Measurements from ENCODE around the gene FTSJ3.

FTSJ3 gene

DNA sequence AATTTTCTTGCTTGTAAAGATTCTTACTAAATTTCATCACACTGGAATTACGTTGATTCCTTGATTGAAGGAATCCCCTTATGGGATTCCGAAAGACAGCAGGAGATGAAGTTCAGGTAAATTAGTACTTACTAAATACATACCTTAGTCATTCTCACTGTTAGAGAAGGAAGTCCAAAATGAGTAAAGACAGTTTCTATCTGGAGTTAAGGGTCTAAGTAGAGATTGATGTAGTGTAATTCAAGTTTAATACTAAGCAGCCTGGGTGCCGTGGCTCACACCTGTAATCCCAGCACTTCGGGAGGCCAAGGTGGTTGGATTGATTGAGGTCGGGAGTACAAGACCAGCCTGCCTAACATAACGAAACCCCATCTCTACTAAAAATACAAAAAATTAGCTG, 43.9 kb downstream of the FTSJ3 start:
- no peak for DNase-seq

DNA sequence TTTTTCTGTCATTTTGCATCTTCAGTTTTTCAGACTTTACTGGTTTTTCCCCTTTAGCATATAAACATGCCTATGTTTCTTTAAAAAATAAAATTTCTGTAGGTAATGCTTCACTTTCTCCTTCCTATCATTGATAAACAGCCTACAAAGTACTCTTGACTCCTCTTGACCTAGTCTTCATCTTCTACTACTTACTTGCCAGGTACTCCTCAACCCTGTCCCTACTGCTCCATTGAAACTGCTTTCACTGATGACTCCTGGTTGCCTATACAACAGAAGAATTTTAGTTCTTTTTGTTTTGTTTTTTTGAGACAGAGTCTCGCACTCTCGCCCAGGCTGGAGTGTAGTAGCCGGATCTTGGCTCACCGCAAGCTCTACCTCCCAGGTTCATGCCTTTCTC, 46.5 kb downstream of the FTSJ3 start:
- DNase-seq = no peak

DNA sequence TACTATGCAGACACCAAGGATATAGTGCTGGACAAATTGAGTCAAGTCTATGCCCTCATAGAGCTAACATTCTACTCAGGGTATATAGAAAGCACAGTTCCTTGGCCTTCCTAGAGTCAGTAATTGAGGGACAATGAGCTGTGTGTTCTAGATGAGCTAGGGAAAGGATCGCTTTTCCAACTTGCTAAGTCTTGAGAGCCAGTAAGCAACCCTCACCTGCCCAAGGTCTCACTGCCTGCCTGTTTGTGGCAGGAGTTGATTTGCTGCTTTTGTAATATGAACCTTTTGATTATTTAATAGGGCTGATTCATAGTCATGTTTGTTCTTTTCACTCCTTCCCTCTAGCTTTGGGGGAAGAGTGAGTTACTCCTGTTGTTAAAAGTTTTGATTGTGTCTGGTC, 47.0 kb downstream of the FTSJ3 start:
- DNase-seq = no peak

DNA sequence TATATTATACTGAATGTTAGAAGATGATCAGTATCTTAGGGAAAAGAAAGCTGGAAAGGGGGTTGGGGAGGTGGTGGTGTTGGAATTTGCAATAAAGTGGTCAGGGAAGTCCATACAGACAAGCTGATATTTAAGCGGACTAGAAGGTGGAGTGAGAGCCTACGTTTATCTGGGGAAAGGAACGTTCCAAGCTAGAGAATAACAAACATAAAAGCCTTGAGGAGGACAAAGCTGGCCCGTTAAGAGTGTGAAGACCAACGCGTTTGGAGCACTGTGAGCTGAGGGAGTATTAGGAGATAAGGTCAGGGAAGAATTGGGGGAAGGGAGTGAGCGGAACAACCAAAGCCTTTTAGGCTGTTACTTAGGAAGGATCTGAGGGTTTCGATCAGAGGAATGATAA, 52.0 kb downstream of the FTSJ3 start:
- DNase-seq = no peak

DNA sequence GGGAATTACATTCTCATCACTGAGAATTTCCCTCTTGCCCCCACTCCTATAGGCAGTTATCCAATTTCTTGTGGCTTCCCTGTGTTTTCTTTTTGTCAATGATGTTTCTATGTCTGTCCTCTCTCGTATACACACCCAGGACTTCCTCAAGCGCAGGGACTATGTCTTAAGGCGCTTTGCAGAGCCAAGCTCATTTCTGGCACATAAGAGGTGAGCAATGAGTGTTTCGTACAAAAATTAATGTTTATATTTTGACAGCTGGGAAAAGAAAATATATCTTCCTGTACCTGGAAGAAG, 52.5 kb downstream of the FTSJ3 start:
- DNase-seq = no peak

DNA sequence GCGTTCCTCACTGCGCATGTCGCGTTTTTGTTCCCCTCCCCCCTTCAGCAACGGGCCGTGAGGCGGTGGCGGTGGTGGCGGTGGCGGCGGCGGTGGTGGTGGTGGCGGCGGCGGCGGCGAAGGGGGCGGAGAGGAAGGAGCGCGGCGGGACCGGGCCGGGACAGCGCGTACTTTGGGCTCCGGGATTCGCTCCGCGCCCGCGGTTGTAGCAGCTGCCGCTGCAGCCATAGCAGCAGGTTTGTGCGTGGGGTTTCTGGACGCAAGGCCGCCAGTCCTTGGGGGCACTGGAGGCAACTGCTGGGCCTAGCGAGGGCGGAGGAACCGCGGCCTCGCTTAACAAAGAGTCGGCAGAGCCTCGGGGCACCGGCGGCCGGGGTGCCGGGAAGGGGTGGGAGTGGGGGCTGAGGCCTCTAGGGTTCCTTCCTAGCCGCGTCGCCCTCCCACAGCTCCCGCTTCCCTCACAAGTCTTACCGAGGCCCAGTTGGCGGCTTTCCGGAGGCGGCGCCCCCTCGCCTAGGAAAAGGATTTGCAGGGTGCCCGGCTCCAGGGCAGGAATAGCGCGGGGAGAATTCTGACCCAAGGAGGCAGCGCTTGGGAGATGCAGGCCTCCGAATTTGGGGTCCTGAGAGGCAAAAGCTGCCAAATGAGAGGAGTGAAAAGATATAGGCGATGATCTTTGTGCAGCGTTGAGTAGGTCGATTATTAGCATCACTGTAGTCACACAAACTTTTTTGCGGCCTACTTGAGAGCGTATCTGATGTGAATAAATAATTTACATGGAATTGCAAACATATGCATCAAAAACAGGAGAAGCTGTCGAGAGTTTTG, 53.1 kb downstream of the FTSJ3 start, which contains the start of gene DDX42:
TSS of gene DDX42 (plus strand) at position 30 of the 828 bp plus-strand sequence. CDS start 12,880 bp downstream, outside the sequence.
- no peak for DNase-seq

DNA sequence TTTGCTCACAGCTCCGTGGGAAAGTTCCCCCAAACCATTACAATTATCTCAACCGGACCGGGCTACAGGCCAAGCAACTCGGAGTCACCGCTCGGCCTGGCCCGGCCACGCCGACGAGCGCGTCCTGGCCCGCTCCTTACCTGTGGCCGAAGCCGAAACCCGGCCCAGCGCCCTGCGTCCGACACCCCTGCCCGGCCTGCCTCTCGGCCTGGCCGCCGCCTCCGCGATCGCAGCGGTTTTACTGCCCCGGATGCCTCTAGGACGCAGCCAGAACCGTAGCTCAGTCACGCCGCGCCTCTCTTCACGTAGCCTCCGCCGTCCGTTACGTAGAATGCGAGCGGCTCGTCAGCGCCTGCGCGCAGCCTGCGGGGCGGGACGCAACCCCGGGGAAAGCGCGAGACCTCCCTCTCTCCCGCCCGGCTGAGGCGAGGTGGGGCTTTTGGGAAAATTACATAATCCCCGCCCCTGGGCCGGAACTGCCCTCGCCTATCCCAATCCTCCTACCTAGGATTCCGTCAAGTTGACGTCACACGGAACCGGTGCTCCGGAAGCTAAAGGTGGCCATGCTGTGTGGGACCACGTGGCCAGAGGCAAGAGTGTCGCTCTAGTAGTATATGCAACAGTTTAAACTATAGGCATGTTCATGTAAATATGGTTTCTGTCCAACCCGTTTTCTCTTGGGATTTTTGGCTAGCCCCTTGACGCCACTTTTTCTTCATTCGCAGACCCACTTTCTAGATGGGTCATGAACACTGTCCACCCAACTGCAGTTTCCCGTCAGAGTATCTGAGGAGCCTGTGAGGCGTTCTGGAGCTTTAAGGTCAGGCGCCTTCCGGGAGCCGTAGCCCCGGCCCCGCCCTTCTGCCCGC, 54.0 kb downstream of the FTSJ3 start, which contains the start of gene CCDC47:
TSS of gene CCDC47 (minus strand) at position 326 of the 869 bp plus-strand sequence. CDS start 7,422 bp downstream, outside the sequence.
- DNase-seq = peak; percentile 98 to 99

DNA sequence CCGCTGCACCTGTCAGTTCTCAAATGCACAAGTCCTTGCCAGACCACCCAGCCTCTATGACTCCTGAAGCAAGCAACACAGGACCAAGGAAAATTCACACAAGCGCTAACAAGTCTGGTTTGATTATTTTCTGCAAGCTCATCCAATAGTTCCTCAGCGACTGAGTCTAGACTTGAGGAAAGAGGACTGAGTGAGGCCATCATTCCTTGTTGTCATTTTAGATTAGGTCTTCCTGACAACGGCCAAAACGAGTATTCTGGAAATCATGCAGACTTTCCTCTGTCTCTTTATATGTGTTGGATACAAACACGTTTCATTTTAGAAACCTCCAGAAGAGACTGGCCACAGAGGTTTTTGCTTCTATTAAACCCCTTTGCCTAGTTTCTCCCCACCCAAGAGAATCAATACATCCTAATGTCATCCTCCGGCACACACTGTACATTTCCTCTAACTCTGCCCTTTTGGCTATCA, 54.6 kb downstream of the FTSJ3 start:
- DNase-seq = no peak
